CD4-positive, alpha-beta T cell treated with Interleukin-4 for 1 hour (primary cell): ENCODE results near the gene UGT1A6.

Experiments
- DNase-seq, 2 donors: peaks; one replicate each; pipeline ENCODE4 v3.0.0-alpha.2; 2020 to 2022

The UGT1A6 gene

GRCh38 chr2:233821709-233822100, 129.0 kb downstream of the UGT1A6 start:
- no peak for DNase-seq

- DNase-seq, result no peak
Measured at GRCh38 chr2:233822101-233822771, 129.5 kb downstream of the UGT1A6 start.
